GM23338 (cell line): ENCODE results near the gene CCR8. TPM values are rescaled to one million over a fixed set of nuclear protein-coding genes. Genes with fewer than 3 reads are reported as not detected.

Experiments
- ATAC-seq: fragments of 200-7000 bp; cut with Tn5 transposase; 3 replicates; pipeline ENCODE4 v1.9.1; 2020
- DNase-seq: peaks from one replicate; pipeline ENCODE4 v3.0.0-alpha.2; 2015; ENCODE audit warnings: low spot score
- H2AFZ ChIP-seq: fragments of 200-600 bp; sonication (generic); 2 replicates; pipeline ENCODE4 v1.8.0; 2016; ENCODE audit warnings: antibody characterized with exemption, mild to moderate bottlenecking, moderate library complexity
- H3F3A ChIP-seq: fragments of 200-600 bp; sonication (generic); replicated peaks from 2 replicates; pipeline ENCODE4 v1.8.0; 2017; ENCODE audit warnings: antibody characterized with exemption, mixed run types, low read depth
- H3K27ac ChIP-seq: fragments of 200-600 bp; sonication (generic); 2 replicates; pipeline ENCODE4 v1.6.1; 2016; ENCODE audit warnings: low read depth
- H3K27me3 ChIP-seq: fragments of 200-600 bp; sonication (generic); 2 replicates; pipeline ENCODE4 v1.8.0; 2016; ENCODE audit warnings: mild to moderate bottlenecking, mixed run types, moderate library complexity; ENCODE audit not compliant: insufficient read depth
- H3K36me3 ChIP-seq: fragments of 200-600 bp; sonication (generic); 2 replicates; pipeline ENCODE4 v1.8.0; 2016; ENCODE audit warnings: mild to moderate bottlenecking; ENCODE audit not compliant: insufficient read depth
- H3K4me1 ChIP-seq: fragments of 200-600 bp; sonication (generic); 2 replicates; pipeline ENCODE4 v1.8.0; 2016; ENCODE audit warnings: mild to moderate bottlenecking, moderate library complexity; ENCODE audit not compliant: insufficient read depth
- H3K4me2 ChIP-seq: fragments of 200-600 bp; sonication (generic); 2 replicates; pipeline ENCODE4 v1.7.1; 2017; ENCODE audit warnings: mixed run types
- H3K4me3 ChIP-seq: fragments of 200-600 bp; sonication (generic); 2 replicates; pipeline ENCODE4 v1.6.1; 2016; ENCODE audit warnings: mixed run types
- H3K79me2 ChIP-seq: fragments of 200-600 bp; sonication (generic); replicated peaks from 2 replicates; pipeline ENCODE4 v1.8.0; 2017; ENCODE audit warnings: mild to moderate bottlenecking; ENCODE audit not compliant: insufficient read depth
- H3K9me2 ChIP-seq: fragments of 200-600 bp; sonication (generic); 2 replicates; pipeline ENCODE4 v1.8.0; 2017; ENCODE audit not compliant: insufficient read depth
- H4K20me1 ChIP-seq: fragments of 200-600 bp; sonication (generic); replicated peaks from 2 replicates; pipeline ENCODE4 v1.8.0; 2017; ENCODE audit warnings: mild to moderate bottlenecking; ENCODE audit not compliant: insufficient read depth
- H3K27ac Mint-ChIP-seq: 2 replicates; pipeline ENCODE4 v1.8.0; 2020; ENCODE audit warnings: inconsistent platforms, mild to moderate bottlenecking, moderate library complexity, mixed read lengths
- H3K27me3 Mint-ChIP-seq: 3 replicates; pipeline ENCODE4 v1.8.0; 2022; ENCODE audit warnings: low read depth, mild to moderate bottlenecking, moderate library complexity, mixed read lengths, inconsistent platforms; ENCODE audit not compliant: insufficient read depth, poor library complexity
- H3K36me3 Mint-ChIP-seq: 3 replicates; pipeline ENCODE4 v1.8.0; 2021; ENCODE audit warnings: low read depth, mild to moderate bottlenecking, inconsistent platforms, moderate library complexity, mixed read lengths
- H3K4me1 Mint-ChIP-seq: 3 replicates; pipeline ENCODE4 v1.8.0; 2020; ENCODE audit warnings: mild to moderate bottlenecking, inconsistent platforms, mixed read lengths
- H3K4me3 Mint-ChIP-seq: 3 replicates; pipeline ENCODE4 v1.8.0; 2021; ENCODE audit warnings: moderate library complexity, mild to moderate bottlenecking, inconsistent platforms, mixed read lengths
- H3K9me3 Mint-ChIP-seq: 3 replicates; pipeline ENCODE4 v1.8.0; 2020; ENCODE audit warnings: moderate library complexity, mild to moderate bottlenecking, inconsistent platforms, mixed read lengths
- CREB1 ChIP-seq: fragments of 250-450 bp; sonication (Bioruptor Pico); IDR thresholded peaks from 2 replicates; pipeline ENCODE4 v1.5.0; 2020; ENCODE audit warnings: low read depth, mild to moderate bottlenecking, moderate library complexity
- CTCF ChIP-seq, 2 experiments: fragments of 200-600 bp in 1 of 2; sonication (generic) in 1 of 2; conservative IDR thresholded peaks; 2 replicates each; pipeline versions ENCODE4 v1.5.1 to v1.6.1; 2016 to 2017; ENCODE audit warnings: antibody characterized with exemption in 2 of 2, low read depth in 2 of 2, mild to moderate bottlenecking in 2 of 2, moderate library complexity in 1 of 2
- ETS1 ChIP-seq: IDR thresholded peaks from 2 replicates; pipeline ENCODE4 v1.6.1; 2016; ENCODE audit warnings: antibody characterized with exemption
- EZH2 ChIP-seq: fragments of 200-600 bp; sonication (generic); IDR thresholded peaks from one replicate; pipeline ENCODE4 v1.8.0; 2017; ENCODE audit warnings: antibody characterized with exemption, mild to moderate bottlenecking, low read depth; ENCODE audit not compliant: unreplicated experiment
- EZH2phosphoT487 ChIP-seq: fragments of 200-600 bp; sonication (generic); IDR thresholded peaks from one replicate; pipeline ENCODE4 v1.8.1; 2018; ENCODE audit warnings: antibody characterized with exemption; ENCODE audit not compliant: unreplicated experiment
- JUNB ChIP-seq: IDR thresholded peaks from one replicate; pipeline ENCODE4 v1.6.1; 2016; ENCODE audit warnings: antibody characterized with exemption; ENCODE audit not compliant: unreplicated experiment
- NANOG ChIP-seq: IDR thresholded peaks from 2 replicates; pipeline ENCODE4 v1.6.1; 2016; ENCODE audit warnings: antibody characterized with exemption, borderline replicate concordance
- POLR2AphosphoS5 ChIP-seq: IDR thresholded peaks from 2 replicates; pipeline ENCODE4 v1.6.1; 2016; ENCODE audit warnings: antibody characterized with exemption, low read depth
- REST ChIP-seq: IDR thresholded peaks from one replicate; pipeline ENCODE4 v1.6.1; 2018; ENCODE audit warnings: antibody characterized with exemption; ENCODE audit not compliant: unreplicated experiment
- STAT1 ChIP-seq: IDR thresholded peaks from one replicate; pipeline ENCODE4 v1.6.1; 2016; ENCODE audit warnings: antibody characterized with exemption; ENCODE audit not compliant: unreplicated experiment
- ZNF114 ChIP-seq: fragments of 250-450 bp; sonication (Bioruptor Pico); IDR thresholded peaks from 2 replicates; pipeline ENCODE4 v1.5.0; 2020; ENCODE audit warnings: mild to moderate bottlenecking, moderate library complexity
- ZNF331 ChIP-seq: fragments of 250-450 bp; sonication (Bioruptor Pico); IDR thresholded peaks from 2 replicates; pipeline ENCODE4 v1.5.0; 2020; ENCODE audit warnings: low read depth, mild to moderate bottlenecking, moderate library complexity
- ZNF462 ChIP-seq: fragments of 250-450 bp; sonication (Bioruptor Pico); IDR thresholded peaks from 2 replicates; pipeline ENCODE4 v1.5.0; 2020; ENCODE audit warnings: mild to moderate bottlenecking, moderate library complexity
- polyA plus RNA-seq: library from polyadenylated mRNA; unstranded; fragments of >200 nt; fragmentation: Nextera tagmentation; extraction: Ambion mirVana; gene quantifications from 2 replicates; pipeline ENCODE4 v1.2.1, GENCODE V29; 2016
- total RNA-seq: library from RNA; depleted of rRNA; stranded (reverse); fragments of >200 nt; shearing (Covaris generic); gene quantifications from 2 replicates; pipeline ENCODE4 v1.2.3, GENCODE V29; 2014

The CCR8 gene
- total and polyA plus RNA-seq, 2 experiments from 2014 or later, result 0.55 TPM; not detected in 1

- Mint-ChIP-seq H3K27me3 (peaks cover 4% of the 10 kb centered on the region), H3K4me3 (no peak overlapping the region), H3K27ac (no peak overlapping the region), H3K4me1 (peaks cover 18% of the 10 kb centered on the region; the same call in 2 of the 3 replicates), H3K36me3 (no peaks in the 10 kb centered on the region), H3K9me3 (peaks cover 9% of the 10 kb centered on the region; the same call in 1 of the 3 replicates)
- H3K79me2 ChIP-seq, result no peaks in the 10 kb centered on the region
- H3K9me2 ChIP-seq, result peaks cover 13% of the 10 kb centered on the region
- H3K27me3 ChIP-seq, result no peaks in the 10 kb centered on the region
- DNase-seq (no peak), ATAC-seq (no peak)
- H3K4me1 ChIP-seq, result peaks cover 8% of the 10 kb centered on the region
- no peaks in the 10 kb centered on the region for H3K36me3 ChIP-seq
- H3F3A ChIP-seq, result no peaks in the 10 kb centered on the region
- H2AFZ ChIP-seq, result no peak overlapping the region
- H3K4me2 ChIP-seq, result no peak overlapping the region
- TF ChIP-seq EZH2phosphoT487 (no peak), CREB1 (no peak), NANOG (no peak), STAT1 (no peak), ETS1 (no peak), POLR2AphosphoS5 (no peak), JUNB (no peak), ZNF331 (CRISPR knock-in tag) (no peak), REST (no peak), ZNF114 (CRISPR knock-in tag) (no peak), EZH2 (no peak), CTCF (conservative IDR thresholded peaks at IDR 0.05; ENCODE audit: low read depth in 2 of 2) (no peak), ZNF462 (no peak)
- H3K27ac ChIP-seq, result no peak overlapping the region
- no peaks in the 10 kb centered on the region for H4K20me1 ChIP-seq
- H3K4me3 ChIP-seq, result no peak overlapping the region
These were observed 4.7 kb downstream of the CCR8 start for GRCh38 chr3:39334205-39334604.
